GM18951 (cell line): ENCODE measurements around the gene KLHL30.

ENCODE experiments used
- POLR2A ChIP-seq: IDR thresholded peaks from 4 replicates; pipeline ENCODE4 v1.6.1; 2011; ENCODE audit warnings: mild to moderate bottlenecking; ENCODE audit not compliant: insufficient read length, insufficient read depth; ENCODE audit errors: extremely low read depth
- in situ Hi-C: fragments of 300-500 bp; cut with MboI; formaldehyde crosslinking; loops from one replicate; pipeline ENCODE4 v1.12.0; 2022; ENCODE audit warnings: low sequenced_read_pairs, mixed read lengths, inconsistent platforms; ENCODE audit not compliant: unreplicated experiment

KLHL30 gene

DNA sequence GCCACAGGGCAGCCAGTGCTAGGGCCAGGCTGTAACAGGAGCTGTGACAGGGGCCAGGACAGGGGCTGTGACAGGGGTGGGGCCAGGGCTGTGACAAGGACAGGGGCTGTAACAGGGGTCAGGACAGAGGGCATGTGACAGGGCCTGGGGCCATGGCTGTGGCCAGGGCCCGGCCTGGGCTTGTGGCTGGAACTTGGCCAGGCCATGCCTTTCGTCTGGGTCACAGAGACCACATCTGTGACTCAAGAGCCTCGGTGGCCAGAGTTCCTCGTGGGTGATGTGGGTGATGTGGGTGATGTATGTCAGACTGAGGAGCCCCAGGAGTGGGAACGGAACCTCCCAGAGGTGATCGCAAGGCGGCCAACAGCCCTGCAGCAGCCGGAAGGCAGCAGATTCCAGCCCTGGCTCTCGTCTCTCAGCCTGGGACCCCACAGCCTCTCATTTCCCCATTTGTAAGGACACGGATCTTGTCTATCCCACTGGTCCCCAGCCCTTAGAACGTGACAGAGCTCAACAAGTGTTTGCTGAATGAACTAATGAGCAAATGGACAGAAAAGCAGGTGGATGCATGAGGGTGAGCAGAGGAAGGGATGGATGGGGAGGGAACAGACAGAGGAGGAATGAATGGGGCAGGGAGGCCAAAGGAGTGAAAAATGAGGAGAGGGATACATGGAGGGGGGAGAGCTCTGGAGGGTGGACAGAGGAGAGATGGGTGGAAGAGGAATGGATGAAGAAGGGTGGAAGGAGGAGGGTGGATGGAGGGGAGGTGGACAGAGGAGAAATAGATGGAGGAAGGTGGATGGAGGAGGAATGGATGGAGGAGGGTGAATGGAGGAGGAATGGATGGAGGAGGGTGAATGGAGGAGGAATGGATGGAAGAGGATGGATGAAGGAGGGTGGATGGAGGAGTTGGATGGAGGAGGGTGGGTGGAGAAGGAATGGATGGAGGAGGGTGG lies 21.0 kb upstream of the KLHL30 start:
- TF ChIP-seq POLR2A: no peak
- in situ Hi-C loops: no loop called here

DNA sequence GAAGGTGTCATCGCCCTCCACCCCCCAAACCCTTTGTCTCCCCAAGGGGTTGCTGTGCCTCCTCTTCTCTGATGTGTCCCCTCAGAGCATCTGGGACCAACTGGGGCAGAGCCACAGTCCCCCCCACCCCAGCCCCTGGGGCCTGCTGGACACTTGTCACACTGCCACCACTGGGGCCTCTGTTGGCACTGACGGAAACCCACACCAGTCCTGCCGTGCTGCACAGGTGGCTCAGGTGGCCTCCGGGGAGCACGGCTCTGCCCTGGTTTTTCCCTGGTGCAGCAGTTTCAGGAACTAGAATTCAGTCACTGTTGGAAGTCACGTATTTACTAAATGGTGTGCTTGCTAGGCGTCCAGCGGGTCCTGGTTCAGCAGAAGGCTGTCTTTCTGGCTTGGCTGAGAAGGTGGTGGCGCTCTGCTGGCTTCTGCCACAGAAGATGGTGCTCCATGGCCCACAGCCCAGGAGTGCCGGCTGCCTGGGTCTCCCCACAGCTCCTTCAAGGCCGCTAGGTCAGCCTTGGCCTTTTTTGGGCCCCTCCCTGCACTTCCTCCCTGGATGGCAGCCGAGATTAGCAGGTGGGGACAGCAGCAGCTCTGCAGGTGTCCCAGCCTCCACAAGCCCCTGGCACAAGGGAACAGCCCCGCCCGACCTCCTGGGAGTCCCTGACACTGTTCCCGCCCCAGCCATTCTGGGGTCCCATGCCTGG lies 18.6 kb upstream of the KLHL30 start:
- in situ Hi-C loops: no loop called here
- TF ChIP-seq POLR2A: no peak

GRCh38 chr2:238120463-238121298 lies 17.8 kb upstream of the KLHL30 start:
- in situ Hi-C loops: no loop called here
- TF ChIP-seq POLR2A: no peak

DNA sequence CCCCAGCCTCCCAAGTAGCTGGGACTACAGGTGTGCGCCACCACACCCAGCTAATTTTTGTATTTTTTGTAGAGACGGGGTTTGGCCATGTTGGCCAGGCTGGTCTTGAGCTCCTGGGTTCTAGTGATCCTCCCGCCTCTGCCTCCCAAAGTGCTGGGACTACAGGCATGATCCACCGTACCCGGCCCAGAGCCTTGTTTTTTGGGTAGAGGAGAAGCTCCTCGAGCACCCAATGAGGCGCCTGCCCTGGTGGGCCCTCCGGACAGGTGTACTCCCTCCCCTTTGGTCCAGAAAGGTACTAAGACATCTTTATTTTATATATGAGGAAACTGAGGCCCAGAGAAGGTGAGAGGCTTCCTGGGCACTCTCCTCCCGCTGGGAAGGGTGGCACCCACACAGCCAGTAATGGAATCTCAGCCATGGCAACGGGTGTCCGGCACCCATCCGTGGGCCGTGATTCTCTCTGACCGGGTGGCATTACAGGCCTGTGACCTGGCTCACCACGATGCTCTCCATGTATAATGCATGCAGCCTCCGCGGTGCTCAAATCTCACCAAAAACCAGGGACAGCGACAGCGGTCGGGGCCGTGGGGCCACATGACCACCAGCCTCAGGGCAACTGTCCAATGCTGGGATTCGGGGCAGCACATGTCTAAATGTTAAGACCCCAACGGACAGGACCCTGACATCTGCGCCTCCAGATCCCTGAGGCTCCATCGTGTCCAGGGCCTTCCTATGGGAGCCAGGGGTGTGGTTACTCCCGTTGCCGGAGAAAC lies 16.8 kb upstream of the KLHL30 start:
- no peak for TF ChIP-seq POLR2A
- in situ Hi-C loops: no loop called here

DNA sequence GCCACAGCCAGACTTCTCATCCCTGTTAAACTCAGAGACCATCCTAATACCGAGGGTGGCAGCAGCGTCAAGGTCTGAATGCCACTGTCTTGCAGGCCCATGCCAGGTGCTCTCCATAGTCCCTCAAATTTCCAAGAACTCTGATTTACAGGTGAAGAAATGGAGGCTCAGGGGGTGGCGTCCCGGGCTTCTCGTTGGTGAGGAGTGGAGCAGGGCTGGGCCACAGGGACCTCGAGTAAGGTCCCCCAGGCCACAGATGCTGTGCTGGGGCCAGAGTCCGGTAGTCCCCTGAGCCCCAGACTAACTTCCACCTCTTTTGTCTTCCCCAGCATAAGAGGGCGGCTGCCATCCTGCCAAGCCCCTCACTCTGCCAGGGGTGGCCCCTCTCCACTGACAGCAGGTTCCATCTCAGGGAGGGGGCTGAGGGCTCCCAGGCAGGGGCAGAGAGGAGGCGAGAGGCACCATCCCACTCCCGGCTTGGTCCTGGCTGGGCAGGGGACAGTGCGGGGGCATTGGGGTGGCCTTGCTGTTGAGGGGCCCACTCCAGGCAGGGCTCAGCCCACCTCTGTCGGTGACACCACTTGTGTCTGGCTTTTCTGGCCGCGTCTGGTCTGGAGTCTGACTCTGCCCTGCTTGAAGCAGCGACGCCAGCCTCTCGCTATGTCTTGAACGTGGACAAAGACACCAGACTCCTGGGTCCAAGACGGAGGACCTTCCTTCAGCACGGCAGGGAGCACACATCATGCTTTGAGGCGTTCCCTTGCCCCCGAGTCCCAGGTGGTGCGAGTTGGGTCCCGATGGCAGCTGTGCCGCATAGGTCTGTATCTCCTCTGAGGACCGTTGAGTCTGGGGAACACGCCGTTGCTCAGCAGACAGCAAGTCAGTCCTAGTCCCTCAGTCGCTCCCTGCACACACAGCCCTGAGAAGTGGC lies 15.9 kb upstream of the KLHL30 start:
- no peak for TF ChIP-seq POLR2A
- in situ Hi-C loops: no loop called here

DNA sequence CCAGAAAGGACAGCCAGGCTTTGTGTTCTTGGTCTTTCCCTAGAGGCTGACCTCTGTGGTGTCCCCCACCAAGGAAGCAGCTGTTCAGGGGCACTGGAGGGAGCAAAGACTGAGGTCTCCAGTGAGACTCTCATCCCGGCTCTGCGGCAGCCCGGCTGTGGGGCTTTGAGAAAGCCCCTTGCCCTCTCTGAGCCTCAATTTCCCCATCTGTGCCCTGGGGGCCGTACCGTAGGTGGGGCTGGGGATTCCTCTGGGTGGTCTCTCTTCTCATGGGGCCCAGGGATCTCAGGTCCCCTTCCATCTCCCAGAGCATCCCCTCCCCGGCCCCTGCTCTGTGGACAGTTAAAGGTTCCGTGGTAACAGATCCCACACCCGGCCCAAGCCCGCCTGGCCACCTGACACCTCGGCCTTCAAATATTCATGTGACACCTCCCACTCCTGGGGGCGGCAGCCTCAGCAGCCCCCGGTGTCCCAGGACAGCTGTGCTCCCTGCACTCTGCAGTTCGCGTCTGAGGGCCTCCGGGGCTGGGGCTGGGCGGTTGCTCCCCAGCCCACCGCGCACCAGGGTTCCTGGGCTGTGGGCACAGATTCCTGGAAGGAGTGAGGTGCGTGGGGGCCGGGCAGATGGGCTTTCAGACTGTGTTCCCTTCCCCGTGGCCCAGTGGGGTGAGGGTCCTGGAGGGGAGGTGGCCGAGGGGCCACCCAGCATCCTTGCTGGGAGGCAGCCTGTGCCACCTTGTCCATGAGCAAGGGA lies 15.1 kb upstream of the KLHL30 start:
- in situ Hi-C loops: no loop called here

DNA sequence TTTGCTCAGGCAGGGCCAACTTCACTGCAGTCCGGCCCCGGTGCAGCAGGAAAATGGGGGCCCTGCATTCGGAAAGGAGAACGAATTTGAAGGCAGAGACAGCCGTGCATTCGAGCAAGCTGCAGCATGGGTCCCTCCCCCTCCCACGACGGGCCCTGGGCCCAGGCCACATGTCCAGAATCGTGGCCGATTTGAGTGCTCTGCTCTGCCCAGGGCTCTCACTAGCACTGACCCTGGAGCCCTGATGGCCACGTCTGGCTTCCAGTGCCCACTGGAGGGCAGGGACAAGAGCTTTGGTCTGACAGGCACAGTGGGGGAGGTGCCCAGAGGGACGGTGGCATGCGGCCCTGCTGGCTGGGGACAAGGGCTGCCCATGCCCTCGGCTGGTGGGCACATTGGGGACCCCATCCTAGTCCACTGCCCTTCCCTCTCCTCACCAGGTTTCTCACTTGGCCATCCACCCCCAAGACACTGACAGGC lies 14.4 kb upstream of the KLHL30 start:
- in situ Hi-C loops: no loop called here
- TF ChIP-seq POLR2A: no peak

More for the DNA sequence above, 15.1 kb upstream of the KLHL30 start:
- no peak for TF ChIP-seq POLR2A

- TF ChIP-seq POLR2A: no peak
- in situ Hi-C loops: no loop called here
Measured at GRCh38 chr2:238124488-238125126, 13.9 kb upstream of the KLHL30 start.

GRCh38 chr2:238125127-238125885 lies 13.2 kb upstream of the KLHL30 start:
- no peak for TF ChIP-seq POLR2A
- in situ Hi-C loops: no loop called here

DNA sequence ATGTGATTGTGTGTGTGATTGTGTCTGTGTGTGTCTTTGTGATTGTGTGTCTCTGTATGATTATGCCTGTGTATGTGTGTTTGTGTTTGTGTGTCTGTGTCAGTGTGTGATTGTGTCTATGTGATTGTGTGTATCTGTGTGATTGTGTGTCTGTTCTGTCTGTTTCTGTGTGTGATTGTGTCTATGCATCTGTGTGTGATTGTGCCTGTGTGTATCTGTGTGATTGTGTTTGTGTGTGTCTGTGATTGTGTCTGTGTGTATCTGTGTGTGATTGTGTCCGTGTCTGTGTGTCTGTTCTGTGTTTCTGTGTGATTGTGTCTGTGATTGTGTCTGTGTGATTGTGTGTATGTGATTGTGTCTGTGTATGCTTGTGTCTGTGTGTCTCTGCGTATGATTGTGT lies 12.1 kb upstream of the KLHL30 start:
- no peak for TF ChIP-seq POLR2A
- in situ Hi-C loops: no loop called here
